Activated B cell treated with CpG ODN at 0.5 μM for 24 hours (primary cell): ENCODE results near the gene CEP120. TPM values are rescaled to one million over a fixed set of nuclear protein-coding genes. Genes with fewer than 3 reads are reported as not detected.

ENCODE experiments used
- ATAC-seq: fragments of 200-7000 bp; cut with Tn5 transposase; one replicate; pipeline ENCODE4 v1.10.0; 2021; ENCODE audit warnings: low read depth, mild to moderate bottlenecking, moderate library complexity
- CTCF ChIA-PET: fragments of 350-600 bp; sonication (Branson Sonifier 250); formaldehyde crosslinking; loops from one replicate; lab custom pipeline; 2021; ENCODE audit warnings: antibody characterized with exemption; lab: Charles Lee
- POLR2A ChIA-PET: fragments of 350-600 bp; sonication (Branson Sonifier 250); formaldehyde crosslinking; loops from one replicate; lab custom pipeline; 2021; ENCODE audit warnings: antibody characterized with exemption; lab: Charles Lee
- DNase-seq: peaks from one replicate; pipeline ENCODE4 v3.0.0; 2022
- H3K27ac Mint-ChIP-seq: one replicate; pipeline ENCODE4 v1.8.0; 2020; ENCODE audit warnings: mixed read lengths
- H3K27me3 Mint-ChIP-seq: one replicate; pipeline ENCODE4 v1.8.0; 2021; ENCODE audit warnings: mixed read lengths
- H3K36me3 Mint-ChIP-seq: one replicate; pipeline ENCODE4 v1.8.0; 2021; ENCODE audit warnings: low read depth, mixed read lengths
- H3K4me1 Mint-ChIP-seq: one replicate; pipeline ENCODE4 v1.8.0; 2021; ENCODE audit warnings: mixed read lengths
- H3K4me3 Mint-ChIP-seq: one replicate; pipeline ENCODE4 v1.8.0; 2020; ENCODE audit warnings: mild to moderate bottlenecking, mixed read lengths
- H3K9me3 Mint-ChIP-seq: one replicate; pipeline ENCODE4 v1.8.0; 2020; ENCODE audit warnings: mixed read lengths
- intact Hi-C: fragments of 100-400 bp; cut with micrococcal nuclease; formaldehyde crosslinking; loops from one replicate; pipeline ENCODE4 v1.15.1; 2024
- total RNA-seq: library from RNA; stranded (reverse); gene quantifications from 2 replicates; pipeline ENCODE4 v1.2.3, GENCODE V29; 2022
- TF ChIP-seq, protein P1 (sequence below): fragments of 200-600 bp; IDR thresholded peaks from one replicate; pipeline ENCODE4 v1.8.0; 2022; ENCODE audit warnings: antibody characterized with exemption, mild to moderate bottlenecking

CEP120 gene
- total RNA-seq, 1 donor from 2014 or later = 43.1 TPM

DNA sequence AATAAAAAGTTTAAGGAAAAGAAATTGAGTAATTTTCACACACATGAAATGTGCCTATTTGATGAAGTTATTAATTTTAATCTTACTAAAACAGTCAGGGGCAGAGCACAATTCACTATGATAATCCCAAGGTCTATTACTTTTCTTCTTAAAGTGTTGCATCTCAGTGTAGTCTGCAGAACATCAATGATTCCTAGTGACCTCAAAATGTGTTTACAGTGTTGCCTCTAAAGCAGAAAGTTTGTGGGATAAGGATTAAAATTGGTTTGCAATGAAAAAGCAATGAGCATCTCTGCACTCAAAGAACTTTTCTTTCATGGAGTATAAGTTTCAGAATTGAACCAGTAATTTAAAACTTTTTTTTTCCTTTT is 63.0 kb downstream of the CEP120 start:
- Mint-ChIP-seq H3K27ac (no peak overlapping the region), H3K4me1 (peaks cover 25% of the 10 kb centered on the region), H3K36me3 (peaks cover 63% of the 10 kb centered on the region), H3K4me3 (no peak overlapping the region), H3K9me3 (peaks cover 3% of the 10 kb centered on the region), H3K27me3 (no peaks in the 10 kb centered on the region)
- intact Hi-C loops = no loop called here
- ChIA-PET CTCF (interaction anchor here (1.5 kb wide), 1 partner anchor 10 kb away, joined by 3 read pairs; no protein-coding TSS in a partner anchor), POLR2A (no interaction called here)
- no peak for ATAC-seq
- TF ChIP-seq, protein P1, sequence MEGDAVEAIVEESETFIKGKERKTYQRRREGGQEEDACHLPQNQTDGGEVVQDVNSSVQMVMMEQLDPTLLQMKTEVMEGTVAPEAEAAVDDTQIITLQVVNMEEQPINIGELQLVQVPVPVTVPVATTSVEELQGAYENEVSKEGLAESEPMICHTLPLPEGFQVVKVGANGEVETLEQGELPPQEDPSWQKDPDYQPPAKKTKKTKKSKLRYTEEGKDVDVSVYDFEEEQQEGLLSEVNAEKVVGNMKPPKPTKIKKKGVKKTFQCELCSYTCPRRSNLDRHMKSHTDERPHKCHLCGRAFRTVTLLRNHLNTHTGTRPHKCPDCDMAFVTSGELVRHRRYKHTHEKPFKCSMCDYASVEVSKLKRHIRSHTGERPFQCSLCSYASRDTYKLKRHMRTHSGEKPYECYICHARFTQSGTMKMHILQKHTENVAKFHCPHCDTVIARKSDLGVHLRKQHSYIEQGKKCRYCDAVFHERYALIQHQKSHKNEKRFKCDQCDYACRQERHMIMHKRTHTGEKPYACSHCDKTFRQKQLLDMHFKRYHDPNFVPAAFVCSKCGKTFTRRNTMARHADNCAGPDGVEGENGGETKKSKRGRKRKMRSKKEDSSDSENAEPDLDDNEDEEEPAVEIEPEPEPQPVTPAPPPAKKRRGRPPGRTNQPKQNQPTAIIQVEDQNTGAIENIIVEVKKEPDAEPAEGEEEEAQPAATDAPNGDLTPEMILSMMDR = no peak
- no peak for DNase-seq

DNA sequence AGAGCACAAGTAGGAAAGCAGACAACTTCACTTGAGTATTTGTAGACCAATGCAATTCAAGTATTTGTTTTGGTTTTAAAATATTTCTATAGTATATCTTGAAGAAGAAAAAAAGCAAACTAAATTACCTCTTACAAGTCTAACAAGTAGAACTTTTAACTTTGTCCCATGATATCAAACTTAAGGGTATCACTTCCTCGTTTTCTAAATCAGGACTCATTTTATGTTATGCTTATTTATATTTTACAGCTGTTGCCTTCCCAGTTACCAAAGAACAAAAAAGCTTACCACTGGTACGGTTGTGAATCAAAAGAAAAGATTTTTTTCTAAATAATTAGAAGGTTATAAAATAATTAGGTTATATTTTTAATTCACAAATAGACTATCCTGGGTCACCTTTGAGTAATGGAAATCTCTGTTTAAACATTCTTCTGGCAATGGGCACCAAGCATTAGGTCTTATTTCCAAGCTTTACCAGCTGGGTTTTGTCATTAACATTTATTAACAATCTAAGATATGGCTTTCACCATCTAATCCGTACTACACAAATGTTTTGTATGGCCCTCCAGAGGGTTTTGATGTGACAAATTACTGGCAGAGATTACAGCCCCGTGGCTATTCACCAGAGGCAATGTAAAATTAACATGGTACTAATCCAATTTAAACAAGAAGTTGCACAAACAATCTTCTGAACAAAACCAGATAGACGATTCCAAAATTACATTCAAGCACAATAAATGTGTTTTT is 63.6 kb downstream of the CEP120 start:
- TF ChIP-seq, protein P1 = no peak
- ChIA-PET POLR2A (no interaction called here), CTCF (interaction anchor here (1.0 to 1.5 kb wide), 2 partner anchors 10 to 12 kb away, joined by 3 read pairs; no protein-coding TSS in a partner anchor)
- Mint-ChIP-seq H3K4me3 (no peak overlapping the region), H3K4me1 (peaks cover 25% of the 10 kb centered on the region), H3K36me3 (peaks cover 63% of the 10 kb centered on the region), H3K27ac (no peak overlapping the region), H3K27me3 (no peaks in the 10 kb centered on the region), H3K9me3 (peaks cover 3% of the 10 kb centered on the region)
- ATAC-seq (no peak), DNase-seq (no peak)
- intact Hi-C loops = no loop called here

GRCh38 chr5:123358751-123359150 is 64.5 kb downstream of the CEP120 start:
- Mint-ChIP-seq H3K36me3 (peaks cover 58% of the 10 kb centered on the region), H3K4me3 (no peak overlapping the region), H3K27me3 (no peaks in the 10 kb centered on the region), H3K9me3 (peaks cover 3% of the 10 kb centered on the region), H3K27ac (no peak overlapping the region), H3K4me1 (peaks cover 32% of the 10 kb centered on the region)
- DNase-seq (no peak), ATAC-seq (no peak)
- intact Hi-C loops = no loop called here
- ChIA-PET POLR2A (no interaction called here), CTCF (interaction anchor here (1.0 kb wide), 1 partner anchor 13 kb away, joined by 3 read pairs; no protein-coding TSS in a partner anchor)
- TF ChIP-seq, protein P1 = no peak

DNA sequence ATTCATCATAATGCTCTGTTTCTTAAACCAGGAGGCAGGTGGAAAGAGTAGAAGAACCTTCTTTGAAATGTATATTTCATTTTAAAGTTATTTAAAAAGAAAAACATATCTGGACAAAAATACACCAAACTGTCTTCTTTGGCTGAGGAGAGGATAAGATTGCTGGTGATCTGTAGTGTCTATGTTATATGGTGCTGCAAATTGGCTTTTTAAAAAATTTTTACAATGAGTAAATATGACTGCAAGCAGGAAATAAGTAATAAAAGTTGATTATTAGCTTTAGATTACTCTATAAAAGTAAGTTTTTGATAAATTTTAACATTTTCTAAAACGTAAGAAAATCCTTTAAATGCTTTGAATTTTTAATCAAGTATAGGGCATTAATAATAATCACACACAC is 64.9 kb downstream of the CEP120 start:
- Mint-ChIP-seq H3K9me3 (peaks cover 3% of the 10 kb centered on the region), H3K4me3 (no peak overlapping the region), H3K4me1 (peaks cover 36% of the 10 kb centered on the region), H3K27me3 (no peaks in the 10 kb centered on the region), H3K36me3 (peaks cover 56% of the 10 kb centered on the region), H3K27ac (no peak overlapping the region)
- TF ChIP-seq, protein P1 = no peak
- DNase-seq (no peak), ATAC-seq (no peak)
- POLR2A ChIA-PET = no interaction called here
- CTCF ChIA-PET = interaction anchor here (1.0 kb wide), 1 partner anchor 13 kb away, joined by 3 read pairs; no protein-coding TSS in a partner anchor
- intact Hi-C loops = no loop called here

DNA sequence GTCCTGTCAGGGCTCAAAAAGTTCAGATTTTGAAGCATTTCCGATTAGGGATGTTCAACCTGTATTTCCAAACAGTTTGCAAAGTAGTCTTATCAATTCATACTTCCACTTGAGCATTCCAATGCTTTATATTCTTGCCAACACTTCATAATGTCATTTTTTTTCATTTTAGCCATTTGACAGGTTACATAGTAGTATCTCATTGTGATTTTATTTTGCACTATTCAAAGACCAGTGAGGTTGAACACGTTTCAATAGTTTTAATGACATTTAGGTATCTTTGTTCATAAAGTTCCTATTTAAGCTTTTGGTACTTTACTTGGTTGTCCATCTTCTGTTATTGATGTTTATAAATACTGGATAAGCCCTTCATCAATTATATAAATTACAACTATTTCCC is 71.4 kb downstream of the CEP120 start:
- no peak for ATAC-seq
- ChIA-PET POLR2A (no interaction called here), CTCF (no interaction called here)
- Mint-ChIP-seq H3K27me3 (no peaks in the 10 kb centered on the region), H3K36me3 (peaks cover 49% of the 10 kb centered on the region), H3K4me3 (no peak overlapping the region), H3K27ac (no peak overlapping the region), H3K9me3 (peaks cover 2% of the 10 kb centered on the region), H3K4me1 (peaks cover 17% of the 10 kb centered on the region)
- no peak for DNase-seq
- intact Hi-C loops = no loop called here
- TF ChIP-seq, protein P1 = no peak
